Measurements from ENCODE around the gene KCTD18.

- TF ChIP-seq CTCF (IDR thresholded peaks at IDR 0.05) (peak; percentile 79), POLR2AphosphoS5 (IDR thresholded peaks at IDR 0.05; ENCODE audit: low read depth, low read length) (no peak)
Observed at GRCh38 chr2:200471324-200471848, 38.5 kb downstream of the KCTD18 start.

Data from Panc1 (cell line).